Measurements from ENCODE around the gene TDO2.

- no peak for TF ChIP-seq EZH2 (IDR thresholded peaks at IDR 0.05; ENCODE audit: low read length, unreplicated experiment)
- no peak for TF ChIP-seq CTCF (conservative IDR thresholded peaks at IDR 0.05; ENCODE audit: low read depth, low read length)
Observed at GRCh38 chr4:155961575-155961974, 58.1 kb downstream of the TDO2 start.

All from PC-3 (cell line).